HG02610 (cell line): ENCODE data around the gene SIVA1.
"Not testable (repeated sequence)": the region's sequence is repeated elsewhere in the genome, so short reads cannot be mapped to it uniquely, and the experiment has no call there.

Source experiments
- ATAC-seq: cut with Tn5 transposase; IDR thresholded peaks from one replicate; pipeline ENCODE4 v1.9.1; 2021; ENCODE audit warnings: mild to moderate bottlenecking, moderate library complexity; ENCODE audit not compliant: unreplicated experiment

The SIVA1 gene

DNA sequence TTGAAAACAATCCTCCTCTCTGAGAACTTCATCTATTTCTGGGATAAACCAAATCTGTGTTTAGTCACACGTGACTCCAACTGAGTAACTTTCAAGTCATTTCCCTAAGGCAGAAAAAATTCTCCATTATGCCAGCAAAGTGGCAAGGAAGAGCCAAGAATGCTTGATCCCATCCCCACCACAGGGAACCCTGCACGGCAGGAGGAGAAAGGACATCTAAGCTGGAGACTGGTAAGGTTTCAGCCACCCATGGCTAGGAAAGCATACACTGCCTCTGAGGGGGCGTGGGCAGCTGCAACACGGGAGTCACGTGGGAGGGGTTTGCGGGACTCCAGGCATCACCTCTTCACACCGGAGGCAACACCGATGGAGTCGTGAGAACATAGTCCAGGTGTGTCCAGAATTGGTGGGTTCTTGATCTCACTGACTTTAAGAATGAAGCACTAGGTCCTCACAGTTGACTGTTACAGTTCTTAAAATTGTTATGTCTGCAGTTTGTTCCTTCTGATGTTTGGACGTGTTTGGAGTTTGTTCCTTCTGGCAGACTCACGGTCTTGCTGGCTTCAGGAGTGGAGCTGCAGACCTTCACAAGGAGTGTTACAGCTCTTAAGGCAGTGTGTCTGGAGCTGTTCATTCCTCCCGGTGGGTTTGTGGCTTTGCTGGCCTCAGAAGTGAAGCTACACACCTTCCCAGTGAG, 2.7 kb upstream of the SIVA1 start:
- no peak for ATAC-seq

DNA sequence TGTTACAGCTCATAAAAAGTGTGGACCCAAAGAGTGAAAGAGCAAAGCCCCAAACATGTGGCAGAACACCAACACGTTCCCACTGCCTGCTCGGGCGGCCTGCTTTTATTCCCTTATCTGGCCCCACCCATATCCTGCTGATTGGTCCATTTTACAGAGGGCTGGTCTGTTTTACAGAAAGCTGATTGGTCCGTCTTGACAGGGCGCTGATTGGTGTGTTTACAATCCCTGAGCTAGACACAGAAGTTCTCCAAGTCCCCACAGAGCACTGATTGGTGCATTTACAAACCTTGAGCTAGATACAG, 2.2 kb upstream of the SIVA1 start:
- ATAC-seq, result not testable (repeated sequence)

DNA sequence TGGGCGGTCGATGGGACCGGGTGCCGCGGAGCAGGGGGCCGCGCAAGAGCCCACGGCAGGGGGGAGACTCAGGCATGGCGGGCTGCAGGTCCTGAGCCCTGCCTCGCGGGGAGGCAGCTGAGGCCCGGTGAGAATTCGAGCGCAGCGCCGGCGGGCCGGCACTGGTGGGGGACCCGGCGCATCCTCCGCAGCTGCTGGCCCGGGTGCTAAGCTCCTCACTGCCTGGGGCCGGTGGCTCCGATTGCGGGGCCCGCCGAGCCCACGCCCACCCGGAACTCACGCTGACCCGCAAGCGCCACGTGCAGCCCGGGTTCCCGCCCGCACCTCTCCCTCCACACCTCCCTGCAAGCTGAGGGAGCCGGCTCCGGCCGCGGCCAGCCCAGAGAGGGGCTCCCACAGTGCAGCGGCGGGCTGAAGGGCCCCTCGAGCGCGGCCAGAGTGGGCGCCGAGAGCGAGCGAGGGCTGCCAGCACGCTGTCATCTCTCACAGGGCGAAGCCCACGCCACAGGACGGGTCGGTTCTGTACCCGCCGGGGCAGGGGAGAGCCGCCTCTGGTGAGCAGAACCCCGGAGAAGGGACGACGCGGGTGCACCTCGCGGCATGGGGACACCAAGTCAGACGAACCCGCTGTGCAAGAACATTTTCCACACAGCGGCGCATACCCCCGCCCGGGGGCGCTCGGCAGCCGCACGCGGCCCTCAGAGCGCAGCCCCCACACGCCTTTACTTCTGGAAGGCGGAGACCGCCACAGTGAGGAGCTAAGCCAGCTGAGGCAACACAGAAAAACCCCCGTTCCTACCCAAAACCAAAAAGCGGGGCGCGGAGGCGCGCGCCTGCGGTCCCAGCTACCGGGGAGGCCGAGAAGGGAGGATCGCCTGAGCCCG, 1.2 kb upstream of the SIVA1 start:
- no peak for ATAC-seq

DNA sequence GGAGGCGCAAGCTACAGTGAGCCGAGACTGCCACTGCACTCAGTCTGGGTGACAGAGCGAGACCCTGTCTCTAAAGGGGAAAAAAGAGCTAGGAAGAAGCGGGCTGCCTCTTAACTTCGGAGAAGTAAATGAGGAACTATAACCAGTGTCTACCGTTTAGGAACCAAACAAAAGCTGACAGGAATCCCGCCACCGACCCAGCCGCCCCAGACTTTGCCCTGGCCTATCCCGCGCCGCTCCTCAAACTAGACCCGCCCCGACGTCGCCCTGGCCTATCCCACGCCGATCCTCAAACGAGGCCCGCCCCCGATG, 568 bp upstream of the SIVA1 start:
- no peak for ATAC-seq

DNA sequence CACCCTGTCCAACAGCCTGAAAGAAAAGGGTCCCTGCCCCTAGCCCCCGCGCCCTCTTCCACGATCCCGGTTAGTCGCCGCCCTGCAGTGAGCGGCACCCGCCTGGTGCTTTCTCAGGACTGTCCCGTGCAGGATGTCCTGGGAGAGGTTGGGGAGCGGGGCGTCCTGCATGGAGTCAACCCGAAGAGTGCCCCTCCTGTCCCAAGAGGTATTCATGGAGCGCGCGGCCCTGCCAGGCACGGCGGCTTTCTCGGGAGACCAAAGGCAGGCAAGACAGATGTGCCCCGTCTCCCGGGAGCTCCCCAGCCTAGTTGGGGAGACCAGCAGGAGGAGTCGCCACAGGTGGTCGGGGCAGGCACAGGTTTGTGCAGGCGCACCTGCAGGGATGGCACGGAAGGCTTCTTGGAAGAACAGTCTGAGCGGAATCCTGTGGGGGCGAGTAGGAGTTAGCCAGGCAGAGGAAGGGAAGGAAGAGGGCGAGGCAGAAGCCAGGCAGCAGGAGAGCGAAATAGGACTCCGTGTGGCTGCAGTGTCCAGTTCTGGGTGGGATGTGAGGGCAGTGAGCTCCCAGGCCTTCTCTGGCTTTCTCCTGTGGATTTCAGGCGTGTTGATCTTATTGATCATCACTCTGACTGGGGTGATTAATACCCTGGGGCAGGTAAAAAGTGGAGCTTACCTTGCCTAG, 723 bp downstream of the SIVA1 start:
- ATAC-seq, result no peak

DNA sequence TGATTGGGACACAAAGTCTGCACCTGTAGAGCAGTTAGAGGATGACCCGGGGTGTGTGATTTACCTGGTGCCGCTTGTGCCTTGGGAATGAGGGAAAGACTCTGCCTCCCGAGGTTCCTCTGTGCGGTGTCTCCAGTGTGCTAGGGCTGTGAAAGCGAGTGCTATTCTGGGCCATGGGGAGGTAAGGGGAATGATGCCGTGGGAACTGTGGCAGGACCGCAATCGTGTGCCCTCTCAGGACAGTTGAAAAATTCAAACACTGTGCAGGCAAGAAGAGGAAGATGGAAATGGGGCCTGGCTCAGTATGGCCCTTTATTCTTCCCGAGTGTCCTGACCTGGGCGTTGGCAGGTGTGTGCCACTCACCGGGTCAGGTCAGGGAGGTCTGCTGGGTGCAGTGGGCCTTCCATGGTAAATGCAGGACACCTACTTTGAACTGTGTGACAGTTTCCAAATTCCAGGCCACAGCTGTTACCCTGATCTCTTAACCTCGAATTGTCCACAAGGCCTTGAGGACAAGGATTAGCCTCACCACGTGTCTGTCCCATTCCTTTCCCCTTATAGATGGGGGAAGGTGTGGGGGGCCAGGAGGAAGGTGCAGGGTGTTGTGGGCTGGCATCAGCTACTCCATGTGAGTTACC, 1.4 kb downstream of the SIVA1 start:
- ATAC-seq, result no peak

DNA sequence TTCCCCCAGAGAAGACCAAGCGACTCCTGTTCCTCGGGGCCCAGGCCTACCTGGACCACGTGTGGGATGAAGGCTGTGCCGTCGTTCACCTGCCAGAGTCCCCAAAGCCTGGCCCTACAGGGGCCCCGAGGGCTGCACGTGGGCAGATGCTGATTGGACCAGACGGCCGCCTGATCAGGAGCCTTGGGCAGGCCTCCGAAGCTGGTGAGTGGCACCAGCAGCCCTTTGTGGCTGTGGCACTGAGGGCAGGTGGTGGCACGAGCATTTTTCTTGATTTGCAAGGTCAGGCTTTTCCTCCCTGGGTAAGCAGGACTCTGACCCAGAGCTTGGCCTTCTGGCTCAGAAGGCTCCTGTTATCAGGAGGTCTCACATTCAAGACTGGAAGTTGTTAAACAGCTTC, 2.7 kb downstream of the SIVA1 start:
- ATAC-seq, result no peak

DNA sequence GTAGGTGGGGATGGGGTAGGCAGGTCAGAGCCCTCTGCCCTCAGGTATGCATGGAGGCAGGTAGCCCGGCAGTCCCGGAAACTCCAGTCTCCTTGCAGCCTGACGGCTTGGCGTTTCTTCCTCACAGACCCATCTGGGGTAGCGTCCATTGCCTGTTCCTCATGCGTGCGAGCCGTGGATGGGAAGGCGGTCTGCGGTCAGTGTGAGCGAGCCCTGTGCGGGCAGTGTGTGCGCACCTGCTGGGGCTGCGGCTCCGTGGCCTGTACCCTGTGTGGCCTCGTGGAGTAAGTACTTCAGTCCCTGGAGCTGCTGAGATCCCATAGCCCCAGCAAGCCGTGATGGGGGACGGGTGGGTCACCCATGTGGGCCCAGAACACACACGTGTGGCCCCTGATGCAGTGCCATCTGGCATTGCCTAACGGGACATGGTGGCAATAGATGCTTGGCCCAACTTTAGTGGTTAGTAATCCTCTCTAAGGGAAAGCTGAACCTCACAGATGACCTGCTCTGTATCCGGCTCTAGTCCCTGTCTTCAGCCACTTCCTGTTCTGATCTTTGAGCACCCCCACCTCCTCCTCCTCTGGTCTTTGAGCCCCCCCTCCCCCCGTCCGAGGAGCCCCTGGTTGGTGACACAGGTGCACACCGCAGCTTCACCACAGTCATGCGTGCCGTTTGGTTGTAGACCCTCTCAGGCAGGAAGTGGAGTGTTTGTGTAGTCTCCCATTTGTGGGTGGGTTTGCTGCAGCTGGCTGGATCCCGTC, 3.7 kb downstream of the SIVA1 start:
- ATAC-seq, result no peak

DNA sequence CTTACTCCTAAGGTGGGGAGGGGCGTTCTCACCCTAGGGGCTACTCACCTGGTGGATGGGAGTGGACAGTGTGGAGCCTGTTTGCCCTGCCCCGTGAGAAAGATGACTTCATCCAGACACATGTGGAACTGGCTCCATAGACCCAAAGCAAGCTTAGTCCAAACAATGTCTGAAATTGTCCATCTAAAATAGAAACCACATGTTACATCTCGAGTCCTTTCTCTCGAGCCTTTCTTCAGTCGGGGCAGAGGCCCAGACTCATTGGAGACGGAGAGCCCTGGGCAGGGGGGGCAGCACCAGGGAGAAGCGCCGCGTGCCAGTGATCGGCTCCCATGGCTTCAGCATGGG, 4.3 kb downstream of the SIVA1 start:
- ATAC-seq, result no peak

DNA sequence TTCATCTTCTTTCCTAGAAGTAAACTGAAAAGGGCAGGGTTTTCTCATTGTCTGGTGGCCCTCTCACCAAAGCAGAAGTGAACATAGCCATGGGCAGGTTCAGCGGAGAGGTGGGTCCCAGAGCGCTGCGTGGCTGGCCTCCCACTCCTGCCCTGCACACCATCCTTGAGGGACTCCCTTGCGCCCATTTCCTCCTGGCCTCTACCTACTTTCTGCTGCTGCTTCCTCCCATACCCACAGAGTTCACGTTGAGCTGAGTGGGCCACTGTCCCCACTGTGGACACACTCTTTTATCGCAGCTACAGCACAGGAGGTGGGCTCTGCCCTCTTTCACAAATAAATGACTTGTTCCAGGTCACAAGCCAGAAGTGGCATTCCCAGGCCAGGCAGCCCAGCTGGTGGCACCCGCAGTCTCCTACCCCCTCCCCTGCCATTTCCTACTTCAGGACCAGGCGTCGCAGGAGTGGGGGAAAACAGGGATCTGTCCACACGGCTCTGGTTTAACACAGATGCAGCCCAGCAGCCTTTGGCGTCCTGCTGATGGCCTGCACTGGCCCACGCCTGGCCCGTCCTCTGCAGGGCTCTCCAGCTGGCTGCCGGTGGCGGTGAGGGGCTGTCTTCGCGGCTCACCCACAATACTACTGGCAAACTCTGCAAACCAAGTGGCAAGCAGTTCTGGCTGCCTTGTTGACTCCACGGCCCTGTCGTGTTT, 4.9 kb downstream of the SIVA1 start:
- no peak for ATAC-seq

DNA sequence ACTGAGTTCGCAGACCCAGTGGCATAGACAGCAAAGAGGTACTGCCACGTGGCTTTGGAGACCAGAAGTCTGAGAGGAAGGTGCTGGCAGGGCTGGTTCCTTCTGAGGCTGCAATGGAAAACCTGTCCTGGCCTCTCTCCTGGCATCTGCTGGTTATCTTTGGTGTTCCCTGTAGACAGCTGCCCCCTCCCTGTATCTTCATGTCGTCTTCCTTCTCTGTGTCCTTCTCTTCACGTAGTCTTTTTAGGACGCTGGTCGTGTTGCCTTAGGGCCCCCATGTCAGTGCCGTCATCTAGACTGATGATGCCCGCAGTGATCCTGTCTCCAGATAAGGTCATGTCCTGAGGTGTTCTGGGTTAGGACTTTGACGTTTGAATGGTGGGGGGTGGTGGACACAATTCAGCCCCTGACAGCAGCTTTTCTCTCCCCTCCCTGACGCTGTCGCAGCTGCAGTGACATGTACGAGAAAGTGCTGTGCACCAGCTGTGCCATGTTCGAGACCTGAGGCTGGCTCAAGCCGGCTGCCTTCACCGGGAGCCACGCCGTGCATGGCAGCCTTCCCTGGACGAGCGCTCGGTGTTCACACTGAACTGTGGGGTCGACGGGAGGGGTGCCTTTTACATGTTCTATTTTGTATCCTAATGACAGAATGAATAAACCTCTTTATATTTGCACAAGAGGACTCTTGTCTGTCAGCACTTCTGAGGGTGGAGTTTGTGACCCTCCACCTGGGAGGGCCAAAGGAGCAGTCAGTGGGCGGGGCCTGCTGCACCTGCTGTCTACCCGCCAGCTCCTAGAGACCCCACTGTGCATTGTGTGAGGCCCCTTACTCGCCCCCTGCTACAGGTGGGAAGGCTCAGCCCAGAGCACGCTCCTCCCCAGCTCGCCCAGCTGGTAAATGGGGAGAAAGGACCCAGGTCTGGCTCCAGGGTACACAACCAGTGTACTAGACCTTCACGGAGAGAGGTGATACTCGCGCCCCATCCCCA, 6.3 kb downstream of the SIVA1 start:
- no peak for ATAC-seq

DNA sequence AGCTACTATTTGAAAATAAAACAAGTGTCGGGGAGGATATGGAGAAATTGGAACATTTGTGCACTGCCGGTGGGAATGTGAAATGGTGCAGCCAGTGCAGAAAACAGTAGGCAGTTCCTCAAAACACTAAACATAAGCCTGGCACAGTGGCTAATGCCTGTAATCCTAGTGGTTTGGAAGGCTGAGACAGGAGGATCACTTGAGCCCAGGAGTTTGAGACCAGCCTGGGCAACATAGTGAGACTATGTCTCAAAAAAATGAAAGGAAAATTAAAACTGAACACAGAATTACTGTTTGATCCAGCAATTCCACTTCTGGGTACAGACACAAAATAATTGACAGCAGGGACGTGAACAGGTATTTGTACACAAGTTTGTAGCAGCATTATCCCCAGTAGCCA, 12.6 kb downstream of the SIVA1 start:
- ATAC-seq, result no peak

DNA sequence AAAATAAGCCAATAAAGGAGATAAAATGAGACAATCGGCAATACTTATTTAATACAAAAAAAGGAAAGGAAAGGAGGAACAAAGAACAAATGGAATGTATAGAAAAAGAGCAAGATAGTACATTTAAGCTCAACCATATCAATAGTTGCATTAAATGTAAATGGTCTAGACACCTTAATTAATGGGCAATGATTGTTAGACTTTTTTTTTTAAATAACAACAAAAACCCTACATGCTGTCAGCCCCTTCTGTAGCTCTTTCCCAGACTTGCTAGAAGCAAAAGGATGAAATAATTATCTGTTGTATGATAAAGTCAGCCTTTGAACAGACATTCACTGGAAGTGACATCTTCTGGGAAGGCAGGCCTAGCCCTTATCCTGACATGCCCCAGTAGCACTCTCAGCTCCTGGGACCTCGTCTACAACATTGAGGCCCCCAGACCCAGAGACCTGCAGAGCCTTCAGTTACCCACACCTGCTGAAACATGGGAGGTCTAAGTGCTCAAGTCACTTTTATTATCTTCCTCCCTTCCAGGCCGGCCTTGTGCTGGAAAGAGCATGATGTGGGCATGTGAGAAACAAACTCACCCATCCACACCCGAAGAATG, 13.4 kb downstream of the SIVA1 start:
- ATAC-seq, result no peak

DNA sequence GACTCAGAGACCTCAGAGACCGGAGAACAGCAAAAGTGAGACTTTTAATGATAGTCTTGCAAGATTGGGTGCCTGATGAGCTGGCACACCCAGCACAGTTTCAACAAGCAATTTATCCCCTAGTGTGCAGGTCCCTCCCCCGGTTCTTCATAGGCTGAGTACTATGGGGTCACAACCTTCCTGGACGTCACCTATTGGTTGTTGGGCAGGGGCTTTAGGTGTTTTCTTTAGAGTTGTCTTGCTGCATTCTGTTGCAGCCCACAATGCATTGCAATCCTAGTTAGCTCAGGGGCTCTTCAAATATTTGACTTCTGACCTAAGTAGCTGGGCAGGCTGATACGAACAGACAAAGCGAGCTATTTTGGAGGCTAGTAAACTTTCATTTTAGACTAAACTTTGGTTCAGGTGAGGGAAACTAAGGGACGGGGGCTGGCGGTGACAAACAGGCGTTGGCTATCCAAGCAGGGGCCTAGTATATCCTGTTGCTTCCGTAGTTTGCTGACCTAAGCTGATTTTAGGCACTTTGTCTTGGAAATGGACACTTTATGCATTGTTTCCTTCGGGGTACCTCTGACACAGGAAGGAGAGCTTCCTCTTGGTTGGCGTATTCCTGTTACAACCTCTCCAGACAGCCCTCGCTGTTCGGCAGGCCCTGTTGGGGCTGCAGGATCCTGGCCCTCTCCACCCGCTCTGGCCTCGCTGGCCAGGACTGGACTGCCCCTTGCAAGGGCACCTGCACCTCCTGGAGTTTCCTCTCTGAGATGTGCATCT, 14.1 kb downstream of the SIVA1 start:
- no peak for ATAC-seq

DNA sequence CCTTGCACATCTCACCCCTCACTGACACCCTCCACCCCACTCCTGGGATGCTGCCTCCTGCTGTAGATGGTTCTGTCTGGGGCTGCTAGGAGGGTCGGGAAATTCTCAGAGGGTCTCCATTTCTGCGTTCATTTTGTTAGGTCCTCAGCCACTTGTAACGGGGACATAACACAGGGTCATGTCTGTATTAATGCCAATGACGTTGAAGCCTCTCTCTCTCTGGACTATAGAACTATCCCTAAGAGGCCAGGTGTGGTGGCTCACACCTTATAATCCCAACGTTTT, 14.6 kb downstream of the SIVA1 start:
- no peak for ATAC-seq

DNA sequence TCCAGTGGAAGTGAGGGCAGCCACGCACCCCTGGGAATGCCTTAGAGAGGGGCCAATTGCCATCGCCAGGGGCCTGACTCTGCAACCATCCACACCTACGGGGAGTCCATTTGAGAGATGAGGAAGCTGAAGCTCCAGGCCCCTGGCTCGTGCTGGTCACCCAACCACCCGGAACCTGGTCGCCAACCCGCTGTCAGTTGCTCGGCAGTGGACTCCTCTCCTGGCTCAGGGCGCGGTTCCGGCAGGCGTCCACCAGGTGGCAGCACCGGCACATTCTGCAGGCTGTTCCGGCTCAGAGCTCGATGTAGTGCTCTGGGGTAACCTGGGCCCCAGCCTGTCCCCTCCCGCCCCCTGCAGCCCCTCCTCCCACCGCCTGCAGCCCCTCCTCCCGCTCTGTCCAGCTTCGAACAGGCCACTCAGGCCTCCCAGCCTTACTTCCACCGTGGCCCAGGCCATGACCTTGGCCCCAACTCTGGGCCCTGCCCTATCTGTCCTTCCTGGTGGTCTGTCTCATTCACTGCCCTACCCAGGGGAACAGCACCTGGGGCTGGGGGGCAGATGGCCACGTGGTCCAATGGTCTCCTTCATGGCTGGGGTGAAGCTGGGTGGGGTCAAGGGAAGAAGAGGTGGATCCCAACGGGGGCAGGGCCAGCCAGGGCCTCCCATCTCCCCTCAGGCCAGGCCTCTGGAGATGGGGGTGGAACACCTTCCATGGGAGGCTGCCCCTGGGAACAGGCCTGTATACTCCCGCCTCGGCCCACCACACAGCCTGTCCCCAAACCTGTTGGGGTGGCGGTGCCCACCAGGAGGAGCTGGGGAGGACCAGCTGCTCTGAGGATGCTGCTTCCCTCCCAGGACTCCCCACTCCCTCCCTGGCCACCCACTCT, 15.7 kb downstream of the SIVA1 start:
- ATAC-seq, result no peak

DNA sequence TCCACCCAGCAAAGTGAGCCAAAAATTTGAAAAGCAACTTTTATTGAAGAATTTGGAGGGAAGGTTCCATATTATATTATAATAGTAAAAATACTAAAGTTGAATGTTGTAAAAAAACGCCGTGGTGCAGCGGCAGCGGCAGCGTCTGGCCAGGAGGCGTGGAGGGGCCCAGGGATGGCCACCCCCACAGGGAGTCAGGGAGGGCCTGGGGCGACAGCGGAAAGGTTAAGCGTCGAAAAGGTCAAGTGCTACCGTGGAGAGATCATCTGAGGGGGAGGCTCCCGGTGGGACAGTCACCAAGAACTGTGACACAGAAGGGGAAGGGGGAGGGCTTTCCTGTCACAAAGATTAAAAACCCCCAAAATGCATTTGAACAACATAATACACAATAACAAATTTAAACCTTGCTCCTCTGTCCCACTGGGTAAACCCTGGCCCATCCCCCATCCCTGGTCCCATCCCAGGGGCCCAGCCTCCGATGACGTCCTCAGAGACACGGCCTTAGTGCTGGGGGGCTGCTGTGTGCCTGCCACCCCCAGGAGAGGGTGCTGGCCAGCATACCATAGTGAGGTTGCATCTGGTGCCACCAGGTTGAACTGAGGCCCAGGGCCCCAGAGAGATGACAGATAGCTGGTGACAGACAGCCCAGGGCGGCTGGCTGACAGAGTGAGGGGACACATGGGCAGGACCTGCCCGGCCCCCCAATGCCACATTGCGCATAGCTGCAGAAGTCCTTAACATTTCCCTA, 16.6 kb downstream of the SIVA1 start:
- no peak for ATAC-seq
